ENCODE measurements around the gene ZNF555.
"Not testable (repeated sequence)": the region's sequence is repeated elsewhere in the genome, so short reads cannot be mapped to it uniquely, and the experiment has no call there.

The ZNF555 gene

GRCh38 chr19:2807379-2808128 lies 33.7 kb upstream of the ZNF555 start:
- DNase-seq (ENCODE audit: low read depth in 2 of 2): no peak

- DNase-seq (ENCODE audit: low read depth in 2 of 2): no peak
Observed at GRCh38 chr19:2808129-2808941, 32.9 kb upstream of the ZNF555 start.

- no peak for DNase-seq (ENCODE audit: low read depth in 2 of 2)
Observed at GRCh38 chr19:2809387-2810140, 31.7 kb upstream of the ZNF555 start.

- DNase-seq (ENCODE audit: low read depth in 2 of 2): no peak
Observed at GRCh38 chr19:2810141-2811091, 30.9 kb upstream of the ZNF555 start.

GRCh38 chr19:2811221-2811722 lies 30.0 kb upstream of the ZNF555 start:
- no peak for DNase-seq (ENCODE audit: low read depth in 2 of 2)

- DNase-seq (ENCODE audit: low read depth in 2 of 2): no peak
Observed at GRCh38 chr19:2811735-2812413, 29.4 kb upstream of the ZNF555 start.

GRCh38 chr19:2812414-2813234 lies 28.7 kb upstream of the ZNF555 start:
- no peak for DNase-seq (ENCODE audit: low read depth in 2 of 2)

- no peak for DNase-seq (ENCODE audit: low read depth in 2 of 2)
Observed at GRCh38 chr19:2813235-2814160, 27.8 kb upstream of the ZNF555 start.

- DNase-seq (ENCODE audit: low read depth in 2 of 2): no peak
Observed at GRCh38 chr19:2814426-2814825, 26.8 kb upstream of the ZNF555 start.

GRCh38 chr19:2815191-2815614 lies 26.1 kb upstream of the ZNF555 start:
- no peak for DNase-seq (ENCODE audit: low read depth in 2 of 2)

GRCh38 chr19:2815923-2816322 lies 25.4 kb upstream of the ZNF555 start:
- DNase-seq (ENCODE audit: low read depth in 2 of 2): no peak

GRCh38 chr19:2816641-2817040 lies 24.6 kb upstream of the ZNF555 start:
- no peak for DNase-seq (ENCODE audit: low read depth in 2 of 2)

GRCh38 chr19:2817237-2817829 lies 23.9 kb upstream of the ZNF555 start:
- not testable (repeated sequence) for DNase-seq (ENCODE audit: low read depth in 2 of 2)

- DNase-seq (ENCODE audit: low read depth in 2 of 2): peak; percentile 96 to 97
Observed at GRCh38 chr19:2819540-2820111, 21.6 kb upstream of the ZNF555 start, which contains the start of gene ZNF554. Gene ZNF554 (plus strand): TSS chr19:2819868. CDS start chr19:2820072, 204 bp downstream.

GRCh38 chr19:2820112-2820702 lies 21.1 kb upstream of the ZNF555 start:
- no peak for DNase-seq (ENCODE audit: low read depth in 2 of 2)

GRCh38 chr19:2822846-2823245 lies 18.4 kb upstream of the ZNF555 start:
- DNase-seq (ENCODE audit: low read depth in 2 of 2): no peak

- no peak for DNase-seq (ENCODE audit: low read depth in 2 of 2)
Observed at GRCh38 chr19:2823646-2824045, 17.6 kb upstream of the ZNF555 start.

All from stimulated activated CD8-positive, alpha-beta memory T cell treated with anti-CD3 and anti-CD28 coated beads, Interleukin-7, amount 100 ng/mL, for 1 hour (primary cell).